ENCODE results near the gene ADAMTSL1.
A peak's percentile ranks its signal among the peaks of the same experiment; 100 is the strongest.
"Not testable (repeated sequence)": the region's sequence is repeated elsewhere in the genome, so short reads cannot be mapped to it uniquely, and the experiment has no call there.

The ADAMTSL1 gene

DNA sequence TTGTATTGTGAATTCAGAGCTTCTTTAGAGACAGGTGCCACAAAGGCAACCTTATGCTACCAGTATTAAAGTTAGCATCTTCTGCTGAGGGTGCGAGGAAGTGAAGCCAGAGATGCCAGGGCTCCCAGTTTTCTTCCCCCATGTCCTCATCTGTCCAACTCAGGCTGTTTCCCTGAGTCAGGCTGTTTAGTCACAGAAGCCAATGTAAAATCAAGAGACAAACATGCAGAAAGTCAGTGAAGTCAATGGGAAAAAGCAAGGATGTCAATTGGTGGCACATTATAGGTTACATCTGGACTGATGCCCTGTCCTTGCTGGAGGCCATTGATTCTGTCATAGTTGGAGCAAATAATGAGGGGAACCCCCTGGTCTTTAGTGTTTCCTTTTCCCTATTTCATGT is 390.6 kb downstream of the ADAMTSL1 start:
- DNase-seq (ENCODE audit: low spot score): no peak

DNA sequence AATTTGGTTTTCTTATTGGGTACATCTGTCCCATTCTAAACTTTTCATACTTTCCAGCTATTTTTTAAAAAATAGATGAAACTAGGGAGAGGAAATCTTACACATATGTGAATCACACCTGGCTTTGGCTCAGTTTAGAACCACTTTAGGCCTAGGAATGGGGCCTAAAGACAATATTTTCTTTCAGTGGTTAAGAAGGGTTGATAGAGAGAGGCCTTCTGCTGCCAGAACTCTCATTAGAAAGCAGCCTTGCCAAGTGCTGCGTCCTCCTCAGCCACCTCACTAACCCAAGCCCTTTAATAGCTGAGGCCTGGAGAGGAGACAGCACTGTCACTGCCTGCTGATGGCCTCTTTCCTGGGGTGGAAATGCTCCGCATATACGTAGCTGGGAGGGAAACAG is 391.6 kb downstream of the ADAMTSL1 start:
- no peak for DNase-seq (ENCODE audit: low spot score)

DNA sequence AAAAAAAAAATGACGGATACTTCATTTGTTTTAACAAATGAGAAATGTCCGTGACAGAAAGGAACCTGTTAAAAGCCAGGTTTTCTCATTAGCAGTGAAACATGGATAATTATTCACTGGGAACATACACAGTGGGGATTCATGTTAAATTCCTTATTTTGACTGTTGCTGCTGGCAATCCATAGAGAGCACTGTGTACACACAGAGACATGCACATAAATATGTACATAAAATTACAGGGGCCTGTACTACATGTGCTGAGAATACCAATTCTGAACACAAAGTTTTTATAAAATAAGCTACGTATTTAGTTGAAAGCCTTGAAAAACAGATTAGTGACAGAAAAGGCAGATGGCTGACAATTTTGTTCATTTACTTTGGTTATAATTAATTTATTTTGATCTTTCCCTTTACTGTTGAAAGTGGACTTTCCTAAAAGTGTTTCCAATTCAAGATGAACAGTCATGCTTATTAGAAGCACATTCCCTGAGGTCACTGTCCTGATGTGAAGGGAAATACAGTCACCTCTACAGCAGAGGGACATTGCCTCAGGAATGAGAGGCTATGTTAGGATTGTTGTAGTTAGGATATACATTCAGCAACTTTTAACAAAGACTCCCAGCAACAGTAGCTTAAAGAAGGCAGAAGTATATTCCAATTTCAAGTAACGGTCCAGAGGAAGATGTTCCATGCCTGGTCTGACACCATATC is 392.3 kb downstream of the ADAMTSL1 start:
- no peak for DNase-seq (ENCODE audit: low spot score)

DNA sequence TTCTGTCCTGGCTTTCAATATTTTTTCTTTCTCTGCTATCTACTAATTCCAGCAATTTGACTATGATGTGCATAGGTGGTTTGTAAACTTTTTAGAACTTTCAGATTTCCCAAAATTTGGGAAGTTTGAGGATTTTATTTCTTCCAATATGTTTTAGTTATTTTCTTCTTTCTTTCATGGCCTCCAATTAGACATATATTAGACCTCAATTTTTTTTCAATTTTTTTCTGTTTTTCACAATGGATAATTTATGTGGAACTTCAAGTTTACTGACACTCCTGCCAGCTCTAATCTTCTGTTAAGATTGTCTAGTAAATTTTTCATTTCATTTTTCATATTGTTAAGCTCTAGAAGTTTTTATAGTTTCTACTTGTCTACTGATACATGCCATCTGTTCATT is 395.8 kb downstream of the ADAMTSL1 start:
- DNase-seq (ENCODE audit: low spot score): no peak

DNA sequence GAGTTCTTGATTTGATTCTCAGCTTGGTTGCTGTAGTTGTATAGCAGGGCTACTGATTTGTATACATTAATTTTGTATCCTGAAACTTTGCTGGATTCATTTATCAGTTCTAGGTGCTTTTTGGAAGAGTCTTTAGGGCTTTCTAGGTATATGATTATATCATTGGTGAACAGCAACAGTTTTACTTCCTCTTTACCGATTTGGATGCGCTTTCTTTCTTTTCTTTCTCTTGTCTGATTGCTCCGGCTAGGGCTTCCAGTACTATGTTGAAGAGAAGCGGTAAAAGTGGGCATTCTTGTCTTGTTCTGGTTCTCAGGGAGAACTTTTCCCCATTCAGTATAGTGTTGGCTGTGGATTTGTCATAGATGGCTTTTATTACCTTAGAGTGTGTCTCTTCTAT is 400.1 kb downstream of the ADAMTSL1 start:
- no peak for DNase-seq (ENCODE audit: low spot score)

DNA sequence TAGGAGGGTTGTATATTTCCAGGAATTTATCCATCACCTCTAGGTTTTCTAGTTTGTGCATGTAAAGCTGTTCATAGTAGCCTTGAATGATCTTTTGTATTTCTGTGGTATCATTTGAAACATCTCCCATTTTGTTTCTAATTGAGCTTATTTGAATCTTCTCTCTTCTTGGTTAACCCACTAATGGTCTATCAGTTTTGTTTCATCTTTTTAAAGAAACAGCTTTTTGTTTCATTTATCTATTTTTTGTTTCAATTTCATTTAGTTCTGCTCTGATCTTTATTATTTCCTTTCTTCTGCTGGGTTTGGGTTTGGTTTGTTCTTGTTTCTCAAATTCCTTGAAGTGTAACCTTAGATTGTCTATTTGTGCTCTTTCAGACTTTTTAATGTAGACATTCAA is 401.0 kb downstream of the ADAMTSL1 start:
- DNase-seq (ENCODE audit: low spot score): not testable (repeated sequence)

- DNase-seq (ENCODE audit: low spot score): no peak
These were observed 404.0 kb downstream of the ADAMTSL1 start for GRCh38 chr9:18877984-18878383.

DNA sequence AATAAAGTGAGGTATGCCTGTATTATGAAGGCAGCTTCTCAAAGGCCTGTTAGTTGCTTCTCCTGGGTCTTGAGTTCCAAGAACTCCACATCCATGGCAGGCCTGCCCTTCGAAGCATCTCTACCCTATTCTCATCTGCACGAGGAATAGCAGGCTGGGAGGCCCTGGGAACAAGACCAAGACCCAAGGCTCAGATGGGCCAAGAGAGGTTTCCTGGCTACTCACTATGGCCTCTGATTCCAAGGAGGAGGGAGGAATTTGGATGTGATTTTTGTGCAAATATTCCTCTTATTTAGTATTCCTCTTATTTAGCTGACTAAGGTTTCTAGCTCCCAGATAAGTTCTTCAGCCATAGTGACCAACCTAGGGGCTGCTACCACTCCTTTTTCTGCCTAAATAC is 407.8 kb downstream of the ADAMTSL1 start:
- DNase-seq (ENCODE audit: low spot score): no peak

DNA sequence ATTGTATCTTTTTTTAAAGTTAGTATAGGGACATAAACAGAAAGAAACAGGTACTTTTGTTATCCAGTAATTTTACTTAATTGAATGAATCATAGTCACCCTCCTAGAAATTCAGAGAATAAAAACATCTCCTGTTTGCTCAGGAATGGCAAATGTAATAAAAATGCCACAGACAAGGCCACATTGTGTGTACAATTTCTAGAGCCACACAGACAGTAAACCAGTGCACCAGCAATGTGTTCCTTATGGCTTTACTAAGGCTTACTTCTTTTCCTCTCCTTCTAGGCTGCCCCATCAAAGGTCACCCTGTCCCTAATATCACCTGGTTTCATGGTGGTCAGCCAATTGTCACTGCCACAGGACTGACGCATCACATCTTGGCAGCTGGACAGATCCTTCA is 413.6 kb downstream of the ADAMTSL1 start:
- no peak for DNase-seq (ENCODE audit: low spot score)

- no peak for DNase-seq (ENCODE audit: low spot score)
These were observed 414.3 kb downstream of the ADAMTSL1 start for GRCh38 chr9:18888290-18888689.

GRCh38 chr9:18889550-18889949 is 415.6 kb downstream of the ADAMTSL1 start:
- no peak for DNase-seq (ENCODE audit: low spot score)

DNA sequence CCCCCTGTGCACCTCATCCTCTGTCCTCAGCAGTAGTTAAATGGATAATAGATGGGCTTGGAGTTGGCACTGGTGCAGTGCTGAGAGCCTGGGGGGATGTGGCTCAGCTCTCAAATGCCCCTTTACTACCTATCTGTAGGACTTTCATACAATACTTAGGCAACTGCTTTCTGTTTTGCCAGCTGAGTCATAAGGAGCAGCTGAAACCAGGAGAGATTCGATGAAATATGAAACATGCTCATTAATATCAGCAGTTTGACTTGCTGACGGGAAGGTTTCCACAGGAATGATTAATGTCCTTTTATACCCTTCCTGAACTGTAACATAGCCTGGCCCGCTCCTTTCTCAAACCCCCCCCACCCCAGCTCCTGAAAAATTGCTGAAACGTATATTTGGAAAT is 416.4 kb downstream of the ADAMTSL1 start:
- peak; percentile 50 for DNase-seq (ENCODE audit: low spot score)

GRCh38 chr9:18891946-18892670 is 418.2 kb downstream of the ADAMTSL1 start:
- no peak for DNase-seq (ENCODE audit: low spot score)

GRCh38 chr9:18893046-18893445 is 419.1 kb downstream of the ADAMTSL1 start:
- DNase-seq (ENCODE audit: low spot score): no peak

GRCh38 chr9:18893491-18893890 is 419.5 kb downstream of the ADAMTSL1 start:
- DNase-seq (ENCODE audit: low spot score): no peak

GRCh38 chr9:18896004-18896403 is 422.1 kb downstream of the ADAMTSL1 start:
- no peak for DNase-seq (ENCODE audit: low spot score)

DNA sequence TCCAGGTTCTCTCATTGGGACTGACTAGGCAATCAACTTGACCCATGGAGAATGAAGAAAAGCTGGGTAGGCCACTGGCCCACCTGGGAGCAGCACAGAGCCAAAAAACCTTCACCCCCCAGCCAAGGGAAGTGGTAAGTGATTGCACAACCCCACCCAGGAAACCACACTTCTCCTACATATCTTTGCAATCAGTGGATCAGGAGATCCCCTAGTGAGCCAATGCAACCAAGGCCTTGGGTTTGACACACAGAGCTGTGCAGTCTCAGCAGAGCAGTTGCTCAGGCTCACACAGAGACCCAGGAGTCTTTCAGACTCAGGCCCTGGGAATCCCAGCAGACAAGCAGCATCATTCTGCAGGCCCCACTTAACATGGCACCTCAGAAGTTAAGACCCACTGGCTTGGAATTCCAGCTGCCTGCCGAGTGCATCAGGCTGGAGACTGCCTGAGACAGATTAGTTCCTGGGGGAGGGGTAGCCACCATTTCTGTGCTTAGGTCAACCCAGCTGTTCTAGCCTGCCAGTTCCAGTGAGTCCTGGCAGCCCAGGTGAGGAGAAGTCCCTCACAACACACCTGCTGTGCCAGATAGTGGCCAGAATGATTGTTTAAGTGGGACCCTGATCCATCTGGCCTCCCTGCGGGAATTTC is 422.7 kb downstream of the ADAMTSL1 start:
- DNase-seq (ENCODE audit: low spot score): no peak

DNA sequence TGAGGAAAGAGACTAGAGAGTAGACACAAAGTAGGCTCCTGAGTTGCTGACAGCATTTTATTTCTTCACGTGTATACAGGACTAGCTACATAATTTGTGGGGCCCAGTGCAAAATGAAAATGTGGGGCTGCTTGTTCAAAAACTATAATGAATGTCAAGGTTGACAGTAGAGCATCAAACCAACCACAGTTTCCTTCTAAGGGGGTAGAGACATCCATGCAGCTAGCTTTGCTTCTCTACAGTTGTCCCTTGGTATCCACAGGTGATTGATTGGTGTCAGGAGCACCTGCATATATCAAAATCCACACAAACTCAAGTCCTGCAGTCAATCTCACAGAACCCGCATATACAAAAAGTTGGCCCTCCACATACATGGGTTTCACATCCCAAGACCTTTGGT is 429.5 kb downstream of the ADAMTSL1 start:
- no peak for DNase-seq (ENCODE audit: low spot score)

DNA sequence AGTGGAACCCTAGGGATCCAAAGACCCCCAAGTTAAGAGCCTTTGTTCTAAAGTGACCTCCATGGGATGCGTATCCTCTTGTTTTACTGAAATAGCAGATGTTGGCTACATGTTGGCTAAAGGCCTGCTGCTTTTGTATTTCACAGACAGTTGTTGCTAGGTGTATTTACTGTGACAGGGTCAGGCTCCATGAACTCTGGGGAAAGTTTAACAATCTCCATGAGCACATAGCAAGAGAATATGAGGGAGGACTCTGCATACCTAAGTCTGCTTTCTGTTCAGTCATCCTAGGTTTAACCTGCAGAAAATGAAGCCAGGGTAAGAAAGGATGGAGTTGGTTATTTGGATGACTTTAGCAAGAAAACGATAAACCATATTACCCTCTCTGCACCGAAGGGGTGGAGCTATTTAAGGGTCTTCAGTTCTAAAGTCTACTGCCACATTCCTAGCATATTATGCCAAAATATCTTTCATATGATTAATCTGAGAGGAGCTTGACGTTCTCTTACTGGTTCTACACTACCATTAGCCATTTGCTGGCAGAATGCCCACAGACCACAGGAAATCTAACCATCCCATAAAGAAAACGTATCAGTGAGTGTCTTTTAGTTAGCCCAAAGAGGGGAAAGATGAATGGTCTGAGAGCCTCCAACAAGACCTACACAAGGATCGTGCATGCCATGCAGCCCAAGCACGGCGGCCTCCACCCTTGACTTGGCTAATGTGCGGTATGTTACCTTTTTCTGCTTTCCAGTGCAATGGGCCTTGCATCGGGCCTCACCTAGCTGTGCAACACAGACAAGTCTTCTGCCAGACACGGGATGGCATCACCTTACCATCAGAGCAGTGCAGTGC is 431.3 kb downstream of the ADAMTSL1 start:
- peak; percentile 61 for DNase-seq (ENCODE audit: low spot score)

- DNase-seq (ENCODE audit: low spot score): peak; percentile 77
These were observed 432.1 kb downstream of the ADAMTSL1 start for GRCh38 chr9:18905883-18906629.

- DNase-seq (ENCODE audit: low spot score): peak; percentile 83
These were observed 432.9 kb downstream of the ADAMTSL1 start for GRCh38 chr9:18906656-18907395.

Measured in hepatic stellate cell (primary cell).